GM19455 (cell line): ENCODE results near the gene C14orf132.

Source experiments
- ATAC-seq: cut with Tn5 transposase; IDR thresholded peaks from one replicate; pipeline ENCODE4 v1.9.1; 2021; ENCODE audit not compliant: unreplicated experiment

Gene C14orf132

DNA sequence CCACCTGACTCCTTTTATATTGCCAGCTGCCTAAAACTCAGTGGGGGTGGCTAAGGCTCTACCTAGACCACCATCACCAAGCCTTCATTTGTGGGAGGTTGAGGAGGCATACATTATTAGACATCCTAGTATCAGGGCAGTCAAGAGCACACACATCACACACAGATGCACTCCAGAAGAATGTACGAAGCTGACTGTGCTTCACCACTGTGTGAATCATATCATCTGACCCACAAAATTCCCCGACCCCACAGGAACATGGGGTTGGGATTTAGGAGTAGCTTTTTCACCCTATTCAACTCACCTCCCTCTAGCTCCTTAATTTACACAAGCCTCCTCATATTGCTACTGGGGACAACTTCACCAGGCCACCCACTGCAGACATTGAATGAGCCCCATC, 100.7 kb downstream of the C14orf132 start:
- no peak for ATAC-seq

- no peak for ATAC-seq
Observed at GRCh38 chr14:96140952-96141351, 101.8 kb downstream of the C14orf132 start.
